ENCODE data around the gene LMLN. TPM values are rescaled to one million over a fixed set of nuclear protein-coding genes. Genes with fewer than 3 reads are reported as not detected.
"Not testable (repeated sequence)": the region's sequence is repeated elsewhere in the genome, so short reads cannot be mapped to it uniquely, and the experiment has no call there.

Gene LMLN
- polyA plus RNA-seq, 5 donors: 7.0 to 12.6 (median 10.5) TPM

- DNase-seq: no peak
These were observed 116.8 kb downstream of the LMLN start for GRCh38 chr3:198076722-198077308.

- DNase-seq: peak in 1 of 2 donors; percentile 6
These were observed 119.9 kb downstream of the LMLN start for GRCh38 chr3:198079771-198080520.

- peak; percentile 52 to 63 for DNase-seq
These were observed 120.7 kb downstream of the LMLN start for GRCh38 chr3:198080521-198081384.

GRCh38 chr3:198081421-198081844, 121.4 kb downstream of the LMLN start:
- no peak for DNase-seq

GRCh38 chr3:198082226-198082625, 122.2 kb downstream of the LMLN start:
- not testable (repeated sequence) for DNase-seq

- DNase-seq: no peak
These were observed 128.5 kb downstream of the LMLN start for GRCh38 chr3:198088421-198088955.

GRCh38 chr3:198090795-198091332, 130.8 kb downstream of the LMLN start:
- no peak for DNase-seq

GRCh38 chr3:198092276-198092675, 132.3 kb downstream of the LMLN start:
- DNase-seq: no peak

GRCh38 chr3:198093112-198093679, 133.2 kb downstream of the LMLN start:
- DNase-seq: no peak

Other genes starting within 250 kb of the LMLN start
- 10 to 100 TPM; 11.8 to 14.3 (median 13.4) TPM for gene RUBCN, start 223.3 kb upstream of the LMLN start, polyA plus RNA-seq (ENCODE audit: insufficient read depth in 1 of 5, insufficient read length in 5 of 5, low replicate concordance in 1 of 5)
- 100 to 1,000 TPM in 2 of 5 donors, 10 to 100 TPM in 3; 73.1 to 112 (median 91.7) TPM for gene FYTTD1, start 210.3 kb upstream of the LMLN start, polyA plus RNA-seq (ENCODE audit: insufficient read depth in 1 of 5, insufficient read length in 5 of 5, low replicate concordance in 1 of 5)
- 10 to 100 TPM; 37.5 to 56.4 (median 52.1) TPM for gene LRCH3, start 169.0 kb upstream of the LMLN start, polyA plus RNA-seq (ENCODE audit: insufficient read depth in 1 of 5, insufficient read length in 5 of 5, low replicate concordance in 1 of 5)
- 1,000 to 10,000 TPM; 2,035 to 2,423 (median 2,165) TPM for gene RPL35A, start 10.0 kb upstream of the LMLN start, polyA plus RNA-seq (ENCODE audit: insufficient read depth in 1 of 5, insufficient read length in 5 of 5, low replicate concordance in 1 of 5)